Testis (tissue), 2 donors: ENCODE results near the gene IL2RG.

ENCODE experiments used
- CTCF ChIP-seq, 3 experiments: fragments of 450-650 bp in 2 of 3; fragments of 200-600 bp in 1 of 3; sonication (generic) in 1 of 3; IDR thresholded peaks; one replicate each; pipeline ENCODE4 v1.5.1; 2016 to 2019; ENCODE audit warnings: antibody characterized with exemption in 3 of 3, mild to moderate bottlenecking in 2 of 3, moderate library complexity in 1 of 3
- POLR2A ChIP-seq: fragments of 450-650 bp; IDR thresholded peaks from one replicate; pipeline ENCODE4 v1.6.1; 2017; ENCODE audit warnings: antibody characterized with exemption, mild to moderate bottlenecking, moderate library complexity

DNA sequence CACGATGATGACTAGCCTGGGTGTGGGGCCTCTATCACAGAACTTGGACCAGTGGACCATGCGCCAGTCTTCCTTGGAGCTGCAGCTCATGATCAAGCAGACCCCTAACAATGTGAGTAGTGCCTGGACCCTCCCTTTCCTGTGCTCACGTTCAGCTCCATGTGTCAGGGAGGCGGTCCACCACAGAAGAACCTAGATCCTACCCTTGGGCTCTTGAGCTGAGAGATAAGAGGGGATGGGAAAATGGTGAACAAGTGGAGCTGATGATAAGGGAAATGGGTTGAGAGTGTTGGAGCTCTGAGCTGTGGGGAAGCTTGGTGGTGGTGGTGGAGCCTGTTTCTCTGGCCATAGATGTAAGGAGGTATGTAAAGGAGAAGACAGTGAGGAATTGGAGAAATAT lies 20.1 kb upstream of the IL2RG start:
- TF ChIP-seq CTCF (IDR thresholded peaks at IDR 0.05) (no peak), POLR2A (no peak)
